Activated CD4-positive, alpha-beta T cell treated with anti-CD3 and anti-CD28 coated beads, Interleukin-2, amount 50 U/mL, for 1 hour (primary cell): ENCODE results near the gene HOXB1.
A peak's percentile ranks its signal among the peaks of the same experiment; 100 is the strongest.
"Not testable (repeated sequence)": the region's sequence is repeated elsewhere in the genome, so short reads cannot be mapped to it uniquely, and the experiment has no call there.

Source experiments
- DNase-seq: peaks from one replicate; pipeline ENCODE4 v3.0.0-alpha.2; 2020

The HOXB1 gene

DNA sequence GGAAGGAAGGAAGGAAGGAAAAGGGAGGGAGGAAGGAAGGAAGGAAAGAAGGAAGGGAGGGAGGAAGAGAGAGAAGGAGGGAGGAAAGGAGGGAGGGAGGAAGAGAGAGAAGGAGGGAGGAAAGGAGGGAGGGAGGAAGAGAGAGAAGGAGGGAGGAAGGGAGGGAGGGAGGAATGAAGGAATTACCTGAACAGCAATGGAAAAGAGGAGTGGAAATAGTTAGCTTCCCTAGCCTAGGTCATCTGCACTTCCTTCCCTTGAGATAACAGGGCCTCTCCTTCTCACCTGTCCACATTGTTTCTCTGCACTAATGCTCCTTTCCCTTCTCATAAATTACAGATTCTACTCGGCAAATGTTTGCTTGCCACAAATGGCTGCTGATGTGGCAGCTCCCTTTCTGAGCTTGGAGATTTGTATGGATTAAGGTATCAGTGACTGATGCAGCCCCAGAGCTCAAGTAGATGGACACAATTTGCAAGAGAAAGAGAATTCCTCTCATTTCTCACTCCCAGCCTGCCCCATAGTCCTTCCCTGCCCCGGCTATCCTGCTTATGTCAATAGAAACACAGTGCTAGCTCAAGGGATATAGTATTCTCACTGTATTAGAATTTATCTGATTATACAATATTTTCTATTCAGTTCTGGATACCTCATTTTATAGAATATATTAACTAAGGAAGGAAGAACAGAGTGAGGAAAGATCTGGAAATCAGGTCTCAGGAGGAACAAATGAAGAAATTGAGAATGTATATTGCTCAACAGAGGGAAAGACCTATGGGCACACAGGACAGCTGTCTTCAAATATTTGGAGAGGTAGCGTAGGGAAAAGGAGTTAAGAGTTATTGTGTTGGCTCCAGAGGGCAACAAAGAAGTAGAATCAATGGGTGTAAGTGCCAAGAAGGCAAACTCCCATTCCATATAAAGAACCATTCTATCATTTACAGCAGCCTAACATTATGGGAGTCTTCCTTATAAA lies 14.6 kb downstream of the HOXB1 start:
- DNase-seq, result no peak

DNA sequence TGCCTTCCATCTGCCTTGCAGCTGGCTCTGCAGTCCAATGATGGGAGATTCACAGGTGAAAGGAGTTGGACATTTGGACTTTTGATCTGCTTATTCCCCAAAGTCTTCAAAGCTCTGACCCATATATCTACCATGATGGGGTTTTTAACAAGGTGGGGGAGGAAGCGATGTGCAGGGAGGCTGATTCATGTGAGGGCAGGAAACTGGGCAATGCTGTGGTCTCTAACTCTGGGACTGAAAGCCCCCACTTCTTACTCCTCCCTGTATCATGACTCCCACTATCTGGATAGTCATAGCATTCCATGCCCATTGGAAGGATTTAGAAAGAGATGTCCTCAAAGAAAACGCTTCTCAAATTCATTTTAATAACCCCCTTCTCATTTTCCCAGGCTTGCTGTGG lies 16.3 kb downstream of the HOXB1 start:
- DNase-seq, result no peak

DNA sequence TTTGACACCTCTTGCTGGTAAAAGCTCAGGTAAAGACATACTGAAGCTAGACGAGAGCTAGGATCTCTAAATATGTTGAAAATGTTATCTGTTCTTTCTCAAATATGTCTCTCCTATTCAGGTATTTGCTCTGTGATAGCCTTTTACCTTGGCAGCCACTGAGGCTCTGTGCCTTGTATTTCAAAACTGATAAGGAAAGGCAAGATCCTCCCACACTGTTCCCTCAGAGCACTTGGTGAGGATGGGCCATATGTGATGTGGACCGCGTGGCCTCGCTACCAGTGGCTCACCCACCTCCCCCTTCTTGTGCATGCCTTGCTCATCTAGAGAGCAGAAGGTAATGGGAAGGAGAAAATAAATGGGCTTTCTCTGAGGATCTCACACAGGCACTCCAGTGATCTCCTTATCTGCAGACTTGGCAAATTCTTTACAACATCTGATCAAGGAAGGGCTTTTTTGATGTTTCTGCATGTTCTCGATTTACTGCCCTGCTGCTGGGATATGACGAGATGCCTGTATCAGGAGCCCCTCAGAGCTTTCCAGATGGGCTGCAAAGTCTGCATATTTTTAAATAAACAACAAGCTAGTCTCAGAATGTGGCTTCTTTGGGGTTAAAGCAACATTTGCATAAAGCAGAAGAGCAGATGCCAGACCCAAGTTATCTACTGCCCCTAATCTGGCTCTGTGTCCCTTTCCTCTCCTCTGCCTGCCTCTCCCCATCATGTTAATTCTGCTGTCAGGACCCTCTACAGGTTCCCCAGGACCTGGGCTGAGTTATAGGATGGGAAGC lies 16.9 kb downstream of the HOXB1 start:
- no peak for DNase-seq

DNA sequence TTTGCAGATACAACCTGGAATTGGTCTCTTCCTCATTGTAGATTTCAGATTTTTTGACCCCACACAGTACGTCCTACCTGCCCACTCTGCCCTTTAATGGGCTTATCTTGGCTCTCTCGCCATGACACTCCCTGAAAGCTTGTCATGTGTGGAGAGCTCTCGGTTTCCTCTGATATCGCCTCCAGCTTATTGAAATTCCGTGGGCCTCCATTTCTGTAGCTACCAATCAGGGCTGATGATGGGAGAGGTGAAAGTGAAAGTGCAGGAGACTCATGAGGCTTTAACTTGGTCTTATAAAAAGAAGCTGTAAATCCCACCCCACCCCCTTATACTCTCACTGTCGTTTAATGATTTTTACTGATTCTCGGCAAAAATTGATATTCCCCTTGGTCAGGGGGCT lies 17.7 kb downstream of the HOXB1 start:
- no peak for DNase-seq

DNA sequence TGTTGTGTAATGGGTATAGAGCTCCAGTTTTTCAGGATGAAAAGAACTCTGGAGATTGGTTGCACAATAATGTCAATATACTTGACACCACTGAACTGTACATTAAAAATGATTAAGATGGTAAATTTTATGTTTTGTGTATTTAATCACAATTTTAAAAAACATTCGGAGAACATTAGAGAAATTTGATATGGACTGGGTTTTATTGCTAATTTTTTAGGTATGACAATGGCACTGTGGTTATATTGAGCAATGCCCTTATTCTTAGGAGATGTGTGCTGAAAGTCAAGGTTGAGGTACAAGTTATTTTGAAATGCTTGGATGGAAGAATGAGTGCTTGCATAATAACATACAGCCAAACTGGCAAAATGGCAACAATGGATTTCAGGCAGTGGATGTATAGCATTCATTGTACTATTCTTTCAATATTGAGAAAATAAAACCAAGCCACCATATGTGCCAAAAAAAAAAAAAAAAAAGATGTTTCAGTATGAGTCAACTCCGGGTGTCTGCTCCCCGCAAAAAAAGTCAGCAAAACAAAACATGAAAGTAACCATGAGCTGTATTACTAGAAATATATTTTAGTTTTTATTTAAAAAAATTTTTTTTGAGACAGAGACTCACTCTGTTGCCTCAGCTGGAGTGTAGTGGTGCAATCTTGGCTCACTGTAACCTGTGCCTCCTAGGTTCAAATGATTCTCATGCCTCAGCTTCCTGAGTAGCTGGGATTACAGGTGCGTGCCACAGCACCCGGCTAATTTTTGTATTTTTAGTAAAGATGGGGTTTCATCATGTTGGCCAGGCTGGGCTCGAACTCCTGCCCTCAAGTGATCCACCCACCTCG lies 19.8 kb downstream of the HOXB1 start:
- DNase-seq, result peak; percentile 20

DNA sequence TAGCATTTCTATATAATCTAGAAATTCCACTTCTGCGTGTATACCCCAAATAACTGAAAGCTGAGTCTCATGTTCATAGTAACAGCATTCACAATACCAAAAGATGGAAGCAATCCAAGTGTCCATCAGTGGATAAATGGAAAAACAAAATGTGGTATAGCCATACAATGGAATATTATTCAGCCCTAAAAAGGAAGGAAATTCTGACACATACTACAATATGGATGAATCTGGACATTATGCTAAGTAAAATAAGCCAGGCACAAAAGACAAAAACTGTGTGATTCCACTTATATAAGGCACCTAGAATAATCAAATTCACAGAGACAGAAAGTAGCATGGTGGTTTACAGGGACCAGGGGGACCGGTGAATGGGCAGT lies 20.4 kb downstream of the HOXB1 start:
- DNase-seq, result no peak

DNA sequence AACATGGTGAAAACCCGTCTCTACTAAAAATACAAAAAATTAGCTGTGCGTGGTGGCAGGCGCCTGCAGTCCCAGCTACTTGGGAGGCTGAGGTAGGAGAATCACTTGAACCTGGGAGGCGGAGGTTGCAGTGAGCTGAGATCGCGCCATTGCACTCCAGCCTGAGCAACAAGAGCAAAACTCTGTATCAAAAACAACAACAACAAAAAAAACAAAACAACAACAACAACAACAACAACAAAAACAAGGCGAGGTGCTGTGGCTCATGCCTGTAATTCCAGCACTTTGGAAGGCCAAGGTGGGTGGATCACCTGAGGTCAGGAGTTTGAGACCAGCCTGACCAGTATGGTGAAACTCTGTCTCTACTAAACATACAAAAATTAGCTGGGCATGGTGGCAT lies 21.1 kb downstream of the HOXB1 start:
- not testable (repeated sequence) for DNase-seq

DNA sequence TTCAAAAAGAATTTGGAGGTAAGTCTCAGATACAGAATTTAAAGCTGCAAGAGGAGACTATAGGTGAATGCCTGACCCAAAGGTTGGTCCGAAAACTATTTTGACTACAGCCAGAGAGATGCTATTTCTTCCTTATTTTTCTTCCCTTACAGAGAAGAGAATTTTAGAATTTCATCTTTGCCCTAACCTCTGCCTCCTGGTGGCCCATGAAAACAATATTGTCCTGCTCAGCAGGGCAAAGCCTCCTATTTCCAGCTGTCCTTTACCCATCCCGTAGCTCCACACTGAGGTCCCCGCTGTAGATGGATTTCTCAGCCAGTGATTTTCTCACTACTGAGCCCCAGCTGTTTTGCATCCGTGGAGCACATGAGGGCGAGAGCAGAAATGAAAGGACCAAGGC lies 24.6 kb downstream of the HOXB1 start:
- DNase-seq, result no peak

DNA sequence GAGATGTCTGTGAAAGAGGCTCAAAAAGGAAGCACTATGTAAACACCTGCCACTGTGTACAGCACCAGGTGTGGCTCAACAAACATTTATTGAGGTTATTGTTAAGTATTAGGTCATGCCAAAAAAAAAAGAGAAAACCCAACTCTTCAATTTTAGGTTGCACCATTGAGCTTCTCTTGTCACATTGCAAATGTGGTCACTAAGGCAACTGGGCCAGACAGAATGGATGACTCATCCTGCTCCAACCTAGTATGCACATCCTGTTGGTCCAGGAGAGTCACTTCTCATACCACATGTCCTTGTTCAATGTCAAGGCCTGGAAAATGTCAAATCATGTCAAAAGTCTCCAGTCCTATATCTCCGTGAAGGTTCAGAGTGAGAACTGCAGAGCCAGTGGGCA lies 25.0 kb downstream of the HOXB1 start:
- DNase-seq, result peak; percentile 28

DNA sequence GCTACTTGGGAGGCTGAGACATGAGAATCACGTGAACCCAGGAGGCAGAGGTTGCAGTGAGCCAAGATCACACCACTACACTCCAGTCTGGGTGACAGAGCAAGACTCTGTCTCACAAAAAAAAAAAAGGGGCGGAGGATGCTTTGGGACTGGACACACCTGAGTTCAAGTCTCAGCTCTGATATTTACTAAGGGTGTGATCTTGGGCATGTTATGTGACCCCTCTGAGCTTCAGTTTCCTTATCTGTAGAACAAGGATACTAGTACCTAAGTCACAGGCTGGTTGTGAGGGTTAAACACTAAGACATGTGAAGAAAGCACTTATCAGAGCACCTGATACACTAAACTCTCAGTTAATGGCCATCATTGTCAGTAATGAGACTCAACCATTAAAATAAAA lies 25.9 kb downstream of the HOXB1 start:
- DNase-seq, result no peak

DNA sequence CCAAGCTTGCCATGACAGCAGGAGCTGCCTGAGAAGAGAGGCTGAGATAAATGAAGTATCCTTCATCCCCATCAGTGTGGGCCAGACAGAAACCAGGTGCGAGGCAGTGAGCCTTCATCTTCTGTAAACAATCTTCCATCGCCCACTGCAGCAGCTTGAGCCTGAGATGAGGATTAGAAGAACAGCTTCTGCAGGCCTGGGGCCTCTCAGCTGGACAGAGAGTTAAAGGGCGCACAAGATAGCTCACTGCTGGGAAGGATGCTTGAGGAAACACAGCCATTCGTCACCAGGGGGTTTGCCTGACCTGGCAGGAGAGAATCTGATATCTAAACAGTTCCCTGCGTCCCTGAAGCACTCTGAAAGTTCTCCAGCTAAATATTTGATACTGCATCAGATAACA lies 27.1 kb downstream of the HOXB1 start:
- no peak for DNase-seq

DNA sequence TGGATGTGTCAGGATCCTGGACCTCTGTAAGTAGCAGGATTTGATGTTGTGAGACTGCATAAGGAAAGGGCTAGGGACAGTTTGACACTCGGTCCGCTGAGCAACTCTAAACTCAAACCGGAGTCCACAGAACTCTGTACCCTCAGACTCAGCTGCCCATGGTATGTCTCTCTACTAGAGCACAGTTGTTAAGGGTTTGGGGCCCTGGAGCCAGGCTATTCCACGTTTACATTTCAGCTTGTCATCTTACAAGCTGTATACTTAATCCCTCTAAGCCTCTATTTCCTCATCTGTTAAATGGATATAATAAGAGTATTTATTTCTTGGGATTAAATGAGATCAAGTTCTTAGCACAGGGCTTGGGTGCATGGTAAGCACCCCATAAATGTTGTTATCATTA lies 27.9 kb downstream of the HOXB1 start:
- no peak for DNase-seq

DNA sequence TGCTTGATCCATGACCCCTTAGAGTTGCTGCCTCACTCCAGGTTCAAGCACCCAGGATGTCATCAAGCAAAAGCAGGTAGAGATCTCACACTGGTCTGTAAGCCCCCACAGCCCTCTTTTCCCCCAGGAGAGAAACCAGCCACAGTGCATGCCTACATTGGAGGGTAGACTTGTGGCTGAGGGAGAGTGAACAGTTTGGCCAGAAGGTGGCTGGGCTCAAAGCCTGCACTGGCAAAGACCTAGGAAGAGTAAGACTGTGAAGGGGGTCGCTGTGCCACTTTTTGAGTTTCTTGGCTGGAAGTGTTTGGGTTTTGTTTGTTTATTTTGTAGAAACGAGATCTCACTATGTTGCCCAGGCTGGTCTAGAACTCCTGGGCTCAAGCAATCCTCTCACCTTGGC lies 28.5 kb downstream of the HOXB1 start:
- DNase-seq, result no peak

DNA sequence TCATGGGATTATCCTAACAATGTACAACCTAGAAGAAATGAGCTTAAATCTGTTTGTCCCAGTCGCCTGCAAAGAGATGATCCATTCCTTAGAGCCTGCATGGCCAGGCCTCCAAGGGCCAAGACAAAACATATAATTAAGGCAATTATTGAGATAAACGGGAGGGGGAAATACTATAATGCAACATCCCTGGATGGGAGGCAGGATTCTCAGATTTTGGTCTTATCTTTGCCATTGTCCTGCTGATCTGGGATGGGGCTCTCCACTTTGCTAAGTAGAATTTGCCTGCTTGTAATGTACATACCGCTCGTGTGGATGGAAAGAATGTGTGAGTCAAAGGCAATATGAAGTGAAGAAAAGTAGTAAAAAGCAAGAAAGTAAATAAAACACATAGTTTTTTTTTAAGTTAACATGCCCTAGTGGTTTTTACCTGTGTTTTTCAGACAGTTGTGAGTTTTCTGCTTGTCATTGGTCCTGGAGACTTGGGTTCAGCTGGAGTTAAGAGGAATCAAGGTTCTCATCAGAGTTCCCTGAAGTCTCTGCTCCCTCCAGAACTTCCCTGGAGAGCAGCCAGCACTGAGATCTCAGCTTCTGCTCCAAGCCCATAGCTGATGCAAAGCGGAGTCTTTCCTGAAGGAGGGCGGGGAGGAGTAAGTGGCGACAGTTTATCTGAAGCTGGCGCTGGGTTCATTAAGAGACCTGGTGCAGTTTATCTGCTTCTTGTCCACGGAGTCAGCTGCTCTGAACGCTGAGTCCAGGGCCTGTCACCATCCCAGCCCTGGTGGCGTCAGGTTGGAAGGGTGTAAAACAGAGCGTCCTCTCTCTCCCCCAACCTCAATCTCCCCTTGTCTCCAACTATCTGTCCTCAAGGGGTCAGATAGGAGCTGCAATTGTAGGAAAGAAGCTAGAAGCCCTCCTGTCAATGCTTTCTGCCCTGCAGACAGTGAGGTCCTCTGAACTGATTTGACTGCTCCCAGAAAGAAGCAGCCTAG lies 30.1 kb downstream of the HOXB1 start:
- no peak for DNase-seq

DNA sequence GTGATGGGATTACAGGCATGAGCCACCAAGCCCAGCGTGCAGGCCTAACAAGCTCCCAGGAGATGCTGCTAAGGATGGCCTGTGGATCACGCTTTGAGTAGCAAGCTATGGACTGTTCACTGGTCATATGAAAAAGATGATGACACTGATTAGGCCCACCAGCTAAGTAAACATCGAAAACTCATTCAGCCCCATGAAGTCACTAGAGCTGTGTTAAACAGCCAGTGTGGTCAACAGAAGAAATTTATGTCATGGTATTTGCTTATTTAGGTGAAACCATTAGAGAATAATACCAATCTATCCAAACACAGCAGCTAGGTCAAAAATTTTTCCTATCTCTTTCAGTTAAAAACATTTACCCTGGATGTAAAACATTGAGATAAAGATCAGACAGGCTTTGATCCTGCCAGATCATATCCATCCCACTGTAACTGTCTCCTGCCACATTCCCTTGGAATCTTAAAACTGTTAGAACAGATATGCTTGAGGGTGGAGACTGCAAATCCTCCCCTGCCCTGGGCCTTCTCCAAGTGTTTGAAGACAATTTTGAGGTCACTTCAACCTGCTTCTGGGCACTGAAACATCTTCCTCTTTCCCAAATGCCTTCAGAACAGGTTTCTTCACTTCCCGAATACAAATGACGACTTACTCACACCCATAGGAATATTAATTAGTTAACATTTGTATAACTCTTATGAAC lies 30.9 kb downstream of the HOXB1 start:
- DNase-seq, result no peak

DNA sequence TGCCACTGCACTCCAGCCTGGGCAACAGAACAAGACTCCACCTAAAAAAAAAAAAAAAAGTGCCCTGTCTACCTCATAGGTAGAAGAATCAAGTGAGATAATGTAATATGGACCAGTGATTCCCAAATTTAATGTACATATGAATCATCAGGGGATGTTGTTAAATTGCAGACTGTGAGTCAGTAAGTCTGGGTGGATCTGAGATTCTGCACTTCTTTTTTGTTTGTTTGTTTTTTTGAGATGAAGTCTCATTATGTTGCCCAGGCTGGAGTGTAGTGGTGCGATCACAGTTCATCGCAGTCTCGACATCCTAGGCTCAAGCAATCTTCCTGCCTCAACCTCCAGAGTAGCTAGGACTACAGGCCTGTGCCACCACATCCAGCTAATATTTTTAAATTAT lies 31.6 kb downstream of the HOXB1 start:
- no peak for DNase-seq

DNA sequence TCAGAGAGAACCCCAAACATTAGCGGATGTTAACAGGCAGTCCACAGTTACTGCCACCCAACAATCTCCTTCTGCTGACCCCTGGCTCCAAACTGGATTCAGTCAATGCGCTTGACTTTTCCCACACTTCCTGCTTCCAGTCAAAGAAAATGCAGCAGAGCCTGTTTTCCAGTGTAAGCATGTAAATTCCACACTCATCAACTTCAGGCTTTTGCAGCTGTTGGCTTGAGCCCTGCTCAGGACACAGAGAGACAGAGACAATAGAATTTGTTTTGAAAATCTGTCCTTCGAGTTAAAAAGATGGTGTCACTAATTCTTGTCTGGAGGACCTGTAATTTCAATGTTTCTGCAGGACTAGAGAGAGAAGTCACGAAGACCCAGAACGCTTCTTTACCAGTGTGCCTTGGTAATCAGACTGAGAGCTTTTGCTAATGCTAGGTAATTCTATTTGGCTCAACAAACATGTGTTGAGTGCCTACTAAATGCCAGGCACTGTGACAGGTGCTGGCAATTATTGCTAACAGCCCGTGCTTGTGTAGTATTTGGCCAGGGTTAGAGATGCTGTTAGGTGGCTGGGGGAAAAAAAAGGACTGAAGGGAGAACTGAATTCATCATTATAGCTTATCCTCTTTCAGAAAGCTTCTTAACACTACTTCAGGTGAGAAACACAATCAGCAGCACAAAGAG lies 32.5 kb downstream of the HOXB1 start:
- no peak for DNase-seq

DNA sequence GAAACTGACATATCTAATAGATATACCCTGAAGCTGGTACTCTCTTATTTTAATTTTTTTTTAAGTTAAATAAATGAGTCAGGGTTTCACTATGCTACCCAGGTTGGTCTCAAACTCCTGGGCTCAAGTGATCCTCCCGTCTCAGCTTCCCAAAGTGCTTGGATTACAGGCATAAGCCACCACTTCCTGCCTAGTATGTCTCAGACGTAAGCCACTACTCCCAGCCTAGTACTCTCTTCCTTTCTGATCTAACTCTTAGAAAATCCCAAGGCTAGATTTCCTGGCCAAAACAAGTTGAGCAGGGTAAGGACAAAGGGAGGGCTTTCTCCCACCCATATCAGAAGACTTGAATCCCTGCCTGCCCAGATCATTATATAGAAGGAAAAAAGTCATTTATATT lies 33.7 kb downstream of the HOXB1 start:
- DNase-seq, result no peak

DNA sequence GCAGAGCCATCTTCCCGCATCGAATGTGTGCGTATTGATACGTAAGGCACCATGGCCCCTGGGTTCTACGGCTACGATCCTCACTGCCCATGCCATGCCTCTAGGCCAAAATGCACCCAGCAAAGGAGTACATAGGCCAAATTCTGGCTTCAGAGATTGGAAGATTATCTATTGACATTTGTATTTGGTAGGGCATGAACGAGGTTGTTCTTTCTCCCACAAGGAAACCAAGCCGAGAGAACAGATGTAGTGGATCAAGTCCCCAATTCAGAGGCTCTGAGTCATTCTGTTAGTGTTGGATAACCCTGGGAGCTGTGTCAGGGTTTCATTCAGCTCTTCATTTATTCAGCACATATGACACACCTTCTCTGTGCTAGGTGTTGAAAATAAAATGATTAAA lies 36.5 kb downstream of the HOXB1 start:
- DNase-seq, result no peak

DNA sequence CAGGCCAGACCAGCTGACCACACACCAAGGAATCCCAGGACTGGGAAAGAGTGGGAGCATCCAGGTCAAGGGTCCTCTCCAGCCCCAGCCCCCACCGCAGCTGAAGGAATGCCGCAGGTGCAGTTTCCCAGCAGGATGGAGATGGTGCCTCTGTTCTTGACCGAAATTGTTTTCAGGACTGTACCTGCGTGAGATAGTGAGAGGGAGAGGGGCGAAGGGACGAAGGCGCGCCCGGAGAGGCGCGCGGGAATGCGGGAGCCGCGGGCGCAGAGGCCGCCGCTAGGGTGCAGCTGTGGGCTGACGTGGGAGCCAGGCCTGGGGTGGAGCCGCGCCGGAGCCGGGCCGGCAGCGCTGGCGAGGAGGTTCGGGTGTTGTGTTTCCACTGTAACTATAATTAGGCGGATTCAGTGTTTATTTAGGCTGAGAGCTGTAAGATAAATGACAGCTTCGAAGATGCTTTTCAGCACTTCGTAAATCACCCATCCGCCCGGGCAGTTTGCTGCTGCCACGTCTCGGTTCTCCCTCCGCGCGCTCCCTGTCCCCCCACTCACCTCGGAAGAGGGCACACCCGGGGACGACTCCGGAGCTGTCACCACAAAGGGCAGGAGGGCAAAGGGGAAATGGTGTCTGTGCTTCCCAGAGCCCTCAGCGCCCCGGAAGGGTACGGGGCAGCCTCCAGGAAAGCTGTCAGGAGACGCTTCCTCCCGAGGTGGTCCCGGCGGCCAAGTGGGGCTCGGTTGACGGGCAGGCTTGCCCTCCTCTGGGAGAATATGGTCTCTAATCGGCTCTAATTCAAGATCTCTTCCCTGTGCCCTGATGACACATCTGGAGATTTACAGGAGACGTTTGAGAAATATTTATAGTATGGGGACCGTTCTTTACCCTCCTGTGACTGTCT lies 38.2 kb downstream of the HOXB1 start:
- DNase-seq, result peak; percentile 74
